ENCODE data around the gene NTM. TPM values are rescaled to one million over a fixed set of nuclear protein-coding genes. Genes with fewer than 3 reads are reported as not detected.

NTM gene
- polyA plus RNA-seq, 1 donor from 2014 or later: 39.4 TPM

- H3K79me2 ChIP-seq (replicated peaks; ENCODE audit: insufficient read depth, low read length): no peaks in the 10 kb centered on the region
- no peak overlapping the region for H2AFZ ChIP-seq (ENCODE audit: low read depth, low read length)
- TF ChIP-seq REST (IDR thresholded peaks at IDR 0.05; ENCODE audit: borderline replicate concordance): no peak
- TF ChIP-seq SMC3 (conservative IDR thresholded peaks at IDR 0.05; ENCODE audit: poor library complexity): no peak
- no peak for TF ChIP-seq EZH2 (IDR thresholded peaks at IDR 0.05; ENCODE audit: borderline replicate concordance, insufficient read depth, low read length, poor library complexity, severe bottlenecking)
- H3K9me3 ChIP-seq (ENCODE audit: low read length): no peaks in the 10 kb centered on the region
- H3K4me3 ChIP-seq (ENCODE audit: low read length): no peak overlapping the region
- no peaks in the 10 kb centered on the region for H3K27me3 ChIP-seq (ENCODE audit: insufficient read depth, low read depth, low read length)
- no peaks in the 10 kb centered on the region for H3K36me3 ChIP-seq (ENCODE audit: insufficient read depth, low read length)
- H3K4me2 ChIP-seq (ENCODE audit: low read length): no peak overlapping the region
- H4K20me1 ChIP-seq (ENCODE audit: insufficient read depth): no peaks in the 10 kb centered on the region
- H3F3A ChIP-seq (ENCODE audit: insufficient read depth, low read length, poor library complexity, severe bottlenecking): no peaks in the 10 kb centered on the region
- no peak overlapping the region for H3K27ac ChIP-seq (ENCODE audit: low read length)
- H3K9me2 ChIP-seq (ENCODE audit: insufficient read depth, low read length): no peaks in the 10 kb centered on the region
- H3K9ac ChIP-seq (ENCODE audit: low read length): no peak overlapping the region
These were observed 817.0 kb downstream of the NTM start for GRCh38 chr11:132187386-132187785.

GRCh38 chr11:132187814-132188213, 817.4 kb downstream of the NTM start:
- no peak overlapping the region for H3K4me2 ChIP-seq (ENCODE audit: low read length)
- H3K27me3 ChIP-seq (ENCODE audit: insufficient read depth, low read depth, low read length): no peaks in the 10 kb centered on the region
- H3K79me2 ChIP-seq (replicated peaks; ENCODE audit: insufficient read depth, low read length): no peaks in the 10 kb centered on the region
- no peaks in the 10 kb centered on the region for H3K36me3 ChIP-seq (ENCODE audit: insufficient read depth, low read length)
- TF ChIP-seq MXI1 (conservative IDR thresholded peaks at IDR 0.05; ENCODE audit: poor library complexity, severe bottlenecking) (no peak), RAD21 (conservative IDR thresholded peaks at IDR 0.05) (no peak), SMC3 (conservative IDR thresholded peaks at IDR 0.05; ENCODE audit: poor library complexity) (no peak), CTCF (IDR thresholded peaks at IDR 0.05; ENCODE audit: poor library complexity, severe bottlenecking) (no peak), EZH2 (IDR thresholded peaks at IDR 0.05; ENCODE audit: borderline replicate concordance, insufficient read depth, low read length, poor library complexity, severe bottlenecking) (no peak), POLR2AphosphoS5 (IDR thresholded peaks at IDR 0.05) (no peak), TAF1 (IDR thresholded peaks at IDR 0.05; ENCODE audit: low read depth) (no peak), REST (IDR thresholded peaks at IDR 0.05; ENCODE audit: borderline replicate concordance) (no peak), EP300 (conservative IDR thresholded peaks at IDR 0.05; ENCODE audit: poor library complexity, severe bottlenecking) (no peak)
- no peaks in the 10 kb centered on the region for H3K9me2 ChIP-seq (ENCODE audit: insufficient read depth, low read length)
- no peak overlapping the region for H2AFZ ChIP-seq (ENCODE audit: low read depth, low read length)
- H4K20me1 ChIP-seq (ENCODE audit: insufficient read depth): no peaks in the 10 kb centered on the region
- H3K9ac ChIP-seq (ENCODE audit: low read length): no peak overlapping the region
- no peaks in the 10 kb centered on the region for H3F3A ChIP-seq (ENCODE audit: insufficient read depth, low read length, poor library complexity, severe bottlenecking)
- H3K4me3 ChIP-seq (ENCODE audit: low read length): no peak overlapping the region
- no peaks in the 10 kb centered on the region for H3K9me3 ChIP-seq (ENCODE audit: low read length)
- H3K27ac ChIP-seq (ENCODE audit: low read length): no peak overlapping the region

Data from neural cell (in vitro differentiated cells).